ENCODE results near the gene MAN1A1. TPM values are rescaled to one million over a fixed set of nuclear protein-coding genes. Genes with fewer than 3 reads are reported as not detected.
"Not testable (repeated sequence)": the region's sequence is repeated elsewhere in the genome, so short reads cannot be mapped to it uniquely, and the experiment has no call there.

The MAN1A1 gene
- total RNA-seq, 2 experiments from 2014 or later, result 13.7 to 13.9 TPM

GRCh38 chr6:119171088-119171841, 178.3 kb downstream of the MAN1A1 start:
- ChIA-PET POLR2A (no interaction called here), CTCF (interaction anchor here (1.3 kb wide), 1 partner anchor 180 kb away, joined by 3 read pairs; no protein-coding TSS in a partner anchor)
- DNase-seq (no peak), ATAC-seq (no peak)
- H3K9me3 Mint-ChIP-seq (ENCODE audit: insufficient read depth), result no peaks in the 10 kb centered on the region
- H3K27ac Mint-ChIP-seq, result no peak overlapping the region
- peaks cover 13% of the 10 kb centered on the region for H3K27me3 Mint-ChIP-seq (ENCODE audit: low read depth)
- H3K36me3 Mint-ChIP-seq (ENCODE audit: low read depth), result no peaks in the 10 kb centered on the region
- no peaks in the 10 kb centered on the region for H3K4me1 Mint-ChIP-seq (ENCODE audit: low read depth)
- no peak overlapping the region for H3K4me3 Mint-ChIP-seq

GRCh38 chr6:119170447-119171087, 179.0 kb downstream of the MAN1A1 start:
- Mint-ChIP-seq H3K27ac (no peak overlapping the region), H3K36me3 (ENCODE audit: low read depth) (no peaks in the 10 kb centered on the region), H3K4me3 (no peak overlapping the region), H3K4me1 (ENCODE audit: low read depth) (no peaks in the 10 kb centered on the region), H3K27me3 (ENCODE audit: low read depth) (peaks cover 16% of the 10 kb centered on the region), H3K9me3 (ENCODE audit: insufficient read depth) (no peaks in the 10 kb centered on the region)
- ATAC-seq, result no peak
- no peak for DNase-seq
- CTCF ChIA-PET, result no interaction called here
- POLR2A ChIA-PET, result no interaction called here

- CTCF ChIA-PET, result no interaction called here
- peaks cover 17% of the 10 kb centered on the region for H3K27me3 Mint-ChIP-seq (ENCODE audit: low read depth)
- no peak overlapping the region for H3K4me3 Mint-ChIP-seq
- DNase-seq (no peak), ATAC-seq (no peak)
- no peaks in the 10 kb centered on the region for H3K4me1 Mint-ChIP-seq (ENCODE audit: low read depth)
- H3K9me3 Mint-ChIP-seq (ENCODE audit: insufficient read depth), result no peaks in the 10 kb centered on the region
- POLR2A ChIA-PET, result no interaction called here
- H3K27ac Mint-ChIP-seq, result no peak overlapping the region
- H3K36me3 Mint-ChIP-seq (ENCODE audit: low read depth), result no peaks in the 10 kb centered on the region
Measured at GRCh38 chr6:119170103-119170446, 179.5 kb downstream of the MAN1A1 start.

GRCh38 chr6:119169355-119169754, 180.2 kb downstream of the MAN1A1 start:
- H3K4me1 Mint-ChIP-seq (ENCODE audit: low read depth); POLR2A ChIA-PET; H3K36me3 Mint-ChIP-seq (ENCODE audit: low read depth); H3K4me3 Mint-ChIP-seq; CTCF ChIA-PET; H3K27ac Mint-ChIP-seq; H3K9me3 Mint-ChIP-seq (ENCODE audit: insufficient read depth); ATAC-seq; DNase-seq: not testable (repeated sequence)
- peaks cover 17% of the 10 kb centered on the region for H3K27me3 Mint-ChIP-seq (ENCODE audit: low read depth)

GRCh38 chr6:119166024-119166784, 183.4 kb downstream of the MAN1A1 start:
- ChIA-PET POLR2A (no interaction called here), CTCF (no interaction called here)
- ATAC-seq (no peak), DNase-seq (no peak)
- Mint-ChIP-seq H3K27me3 (ENCODE audit: low read depth) (peaks cover 19% of the 10 kb centered on the region), H3K27ac (no peak overlapping the region), H3K9me3 (ENCODE audit: insufficient read depth) (no peaks in the 10 kb centered on the region), H3K4me3 (no peak overlapping the region), H3K4me1 (ENCODE audit: low read depth) (no peaks in the 10 kb centered on the region), H3K36me3 (ENCODE audit: low read depth) (no peaks in the 10 kb centered on the region)

GRCh38 chr6:119163006-119163405, 186.6 kb downstream of the MAN1A1 start:
- Mint-ChIP-seq H3K27ac (no peak overlapping the region), H3K36me3 (ENCODE audit: low read depth) (no peaks in the 10 kb centered on the region), H3K4me1 (ENCODE audit: low read depth) (no peaks in the 10 kb centered on the region), H3K4me3 (no peak overlapping the region), H3K27me3 (ENCODE audit: low read depth) (peaks cover 29% of the 10 kb centered on the region), H3K9me3 (ENCODE audit: insufficient read depth) (no peaks in the 10 kb centered on the region)
- ChIA-PET CTCF (interaction anchor here (1.8 kb wide), 1 partner anchor 15 kb away, joined by 6 read pairs; no protein-coding TSS in a partner anchor), POLR2A (no interaction called here)
- ATAC-seq (no peak), DNase-seq (no peak)

GRCh38 chr6:119162134-119162775, 187.3 kb downstream of the MAN1A1 start:
- H3K9me3 Mint-ChIP-seq (ENCODE audit: insufficient read depth), result no peaks in the 10 kb centered on the region
- no peak overlapping the region for H3K4me3 Mint-ChIP-seq
- H3K4me1 Mint-ChIP-seq (ENCODE audit: low read depth), result no peaks in the 10 kb centered on the region
- ATAC-seq (no peak), DNase-seq (no peak)
- no peak overlapping the region for H3K27ac Mint-ChIP-seq
- H3K27me3 Mint-ChIP-seq (ENCODE audit: low read depth), result peaks cover 31% of the 10 kb centered on the region
- no peaks in the 10 kb centered on the region for H3K36me3 Mint-ChIP-seq (ENCODE audit: low read depth)
- POLR2A ChIA-PET, result no interaction called here
- CTCF ChIA-PET, result interaction anchor here (1.1 to 1.8 kb wide), 2 partner anchors 14 to 33 kb away, joined by 3 to 6 read pairs; no protein-coding TSS in a partner anchor

GRCh38 chr6:119161438-119161837, 188.1 kb downstream of the MAN1A1 start:
- no peaks in the 10 kb centered on the region for H3K4me1 Mint-ChIP-seq (ENCODE audit: low read depth)
- ChIA-PET POLR2A (no interaction called here), CTCF (interaction anchor here (1.0 to 1.8 kb wide), 3 partner anchors 11 to 32 kb away, joined by 3 to 6 read pairs (median 3); no protein-coding TSS in a partner anchor)
- no peak overlapping the region for H3K4me3 Mint-ChIP-seq
- no peaks in the 10 kb centered on the region for H3K9me3 Mint-ChIP-seq (ENCODE audit: insufficient read depth)
- H3K27ac Mint-ChIP-seq, result no peak overlapping the region
- ATAC-seq, result no peak
- peaks cover 29% of the 10 kb centered on the region for H3K27me3 Mint-ChIP-seq (ENCODE audit: low read depth)
- no peaks in the 10 kb centered on the region for H3K36me3 Mint-ChIP-seq (ENCODE audit: low read depth)
- DNase-seq, result no peak

- CTCF ChIA-PET, result interaction anchor here (1.0 kb wide), 2 partner anchors 11 to 31 kb away, joined by 3 read pairs; no protein-coding TSS in a partner anchor
- Mint-ChIP-seq H3K9me3 (ENCODE audit: insufficient read depth) (no peaks in the 10 kb centered on the region), H3K36me3 (ENCODE audit: low read depth) (no peaks in the 10 kb centered on the region)
Measured at GRCh38 chr6:119160911-119161310, 188.7 kb downstream of the MAN1A1 start.

GRCh38 chr6:119158057-119158848, 191.3 kb downstream of the MAN1A1 start:
- H3K27me3 Mint-ChIP-seq (ENCODE audit: low read depth), result peaks cover 31% of the 10 kb centered on the region
- ATAC-seq (no peak), DNase-seq (no peak)
- no peak overlapping the region for H3K27ac Mint-ChIP-seq
- no peaks in the 10 kb centered on the region for H3K9me3 Mint-ChIP-seq (ENCODE audit: insufficient read depth)
- H3K36me3 Mint-ChIP-seq (ENCODE audit: low read depth), result no peaks in the 10 kb centered on the region
- H3K4me3 Mint-ChIP-seq, result no peak overlapping the region
- no peaks in the 10 kb centered on the region for H3K4me1 Mint-ChIP-seq (ENCODE audit: low read depth)
- CTCF ChIA-PET, result interaction anchor here (0.6 kb wide), 1 partner anchor 877 kb away, joined by 3 read pairs; no protein-coding TSS in a partner anchor
- POLR2A ChIA-PET, result no interaction called here

More at GRCh38 chr6:119160911-119161310, 188.7 kb downstream of the MAN1A1 start:
- Mint-ChIP-seq H3K4me3 (no peak overlapping the region), H3K4me1 (ENCODE audit: low read depth) (no peaks in the 10 kb centered on the region), H3K27me3 (ENCODE audit: low read depth) (peaks cover 26% of the 10 kb centered on the region), H3K27ac (no peak overlapping the region)
- POLR2A ChIA-PET, result no interaction called here
- no peak for DNase-seq
- no peak for ATAC-seq

- no peaks in the 10 kb centered on the region for H3K4me1 Mint-ChIP-seq (ENCODE audit: low read depth)
- ATAC-seq, result no peak
- no peak for DNase-seq
- ChIA-PET CTCF (no interaction called here), POLR2A (no interaction called here)
- no peak overlapping the region for H3K27ac Mint-ChIP-seq
- no peak overlapping the region for H3K4me3 Mint-ChIP-seq
- no peaks in the 10 kb centered on the region for H3K9me3 Mint-ChIP-seq (ENCODE audit: insufficient read depth)
- H3K27me3 Mint-ChIP-seq (ENCODE audit: low read depth), result peaks cover 32% of the 10 kb centered on the region
- H3K36me3 Mint-ChIP-seq (ENCODE audit: low read depth), result no peaks in the 10 kb centered on the region
Measured at GRCh38 chr6:119157506-119157815, 192.1 kb downstream of the MAN1A1 start.

Data from activated CD8-positive, alpha-beta T cell treated with anti-CD3 and anti-CD28 coated beads, Interleukin-2, amount 10 ng/mL, durations not matched to agents 7 days and 5 days (primary cell).